GM10266 (cell line): ENCODE data around the gene SRGN.

Experiments used
- DNase-seq: peaks from one replicate; pipeline ENCODE4 v3.0.0; 2012; ENCODE audit errors: extremely low spot score
- TF ChIP-seq, protein P1 (sequence below): IDR thresholded peaks from 2 replicates; pipeline ENCODE4 v1.5.1; 2012; ENCODE audit warnings: mild to moderate bottlenecking, low read depth; ENCODE audit not compliant: control insufficient read depth, insufficient read depth; ENCODE audit errors: missing control alignments

SRGN gene

DNA sequence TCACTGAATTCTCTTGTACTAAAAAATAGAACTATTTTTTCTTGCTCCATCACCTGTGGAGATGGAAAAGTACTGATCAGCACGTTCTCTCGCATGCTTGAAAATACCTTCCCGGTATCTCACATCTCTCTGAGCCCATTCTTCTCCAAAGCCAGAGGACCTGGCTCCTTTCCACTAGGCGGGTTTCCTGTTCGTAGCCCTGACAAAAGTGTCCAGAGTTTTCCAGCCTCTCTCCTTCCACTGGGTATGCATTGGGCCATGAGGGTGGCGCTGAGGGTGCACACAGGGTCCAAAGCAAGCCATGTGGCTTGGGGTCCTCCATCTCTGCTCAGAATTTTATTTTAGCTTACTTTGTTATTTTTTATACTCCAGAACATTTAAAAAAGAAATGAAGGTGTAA lies 16.3 kb upstream of the SRGN start:
- DNase-seq, result no peak
- TF ChIP-seq, protein P1, sequence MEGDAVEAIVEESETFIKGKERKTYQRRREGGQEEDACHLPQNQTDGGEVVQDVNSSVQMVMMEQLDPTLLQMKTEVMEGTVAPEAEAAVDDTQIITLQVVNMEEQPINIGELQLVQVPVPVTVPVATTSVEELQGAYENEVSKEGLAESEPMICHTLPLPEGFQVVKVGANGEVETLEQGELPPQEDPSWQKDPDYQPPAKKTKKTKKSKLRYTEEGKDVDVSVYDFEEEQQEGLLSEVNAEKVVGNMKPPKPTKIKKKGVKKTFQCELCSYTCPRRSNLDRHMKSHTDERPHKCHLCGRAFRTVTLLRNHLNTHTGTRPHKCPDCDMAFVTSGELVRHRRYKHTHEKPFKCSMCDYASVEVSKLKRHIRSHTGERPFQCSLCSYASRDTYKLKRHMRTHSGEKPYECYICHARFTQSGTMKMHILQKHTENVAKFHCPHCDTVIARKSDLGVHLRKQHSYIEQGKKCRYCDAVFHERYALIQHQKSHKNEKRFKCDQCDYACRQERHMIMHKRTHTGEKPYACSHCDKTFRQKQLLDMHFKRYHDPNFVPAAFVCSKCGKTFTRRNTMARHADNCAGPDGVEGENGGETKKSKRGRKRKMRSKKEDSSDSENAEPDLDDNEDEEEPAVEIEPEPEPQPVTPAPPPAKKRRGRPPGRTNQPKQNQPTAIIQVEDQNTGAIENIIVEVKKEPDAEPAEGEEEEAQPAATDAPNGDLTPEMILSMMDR, result no peak

- DNase-seq, result no peak
- TF ChIP-seq, protein P1, result no peak
These were observed 14.9 kb upstream of the SRGN start for GRCh38 chr10:69073026-69073425.

GRCh38 chr10:69073736-69074364 lies 14.1 kb upstream of the SRGN start:
- DNase-seq, result no peak
- TF ChIP-seq, protein P1, result no peak

DNA sequence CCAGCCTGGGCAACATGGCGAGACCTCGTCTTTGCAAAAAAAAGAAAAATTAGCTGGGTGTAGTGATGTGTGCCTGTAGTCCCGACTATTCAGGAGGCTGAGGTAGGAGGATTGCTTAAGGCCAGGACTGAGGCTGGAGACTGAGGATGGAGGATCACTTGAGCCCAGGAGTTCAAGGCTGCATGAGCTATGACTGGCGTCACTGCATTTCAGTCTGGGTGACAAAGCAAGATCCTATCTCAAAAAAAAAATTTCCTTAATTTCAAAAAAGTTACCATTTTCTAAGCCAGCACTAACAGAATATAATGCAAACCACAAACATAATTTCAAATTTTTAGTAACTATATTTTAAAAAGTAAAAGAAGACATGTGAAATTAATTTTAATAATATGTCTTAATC lies 13.4 kb upstream of the SRGN start:
- TF ChIP-seq, protein P1, result no peak
- no peak for DNase-seq

- no peak for DNase-seq
- TF ChIP-seq, protein P1, result no peak
These were observed 12.5 kb upstream of the SRGN start for GRCh38 chr10:69075431-69075830.

DNA sequence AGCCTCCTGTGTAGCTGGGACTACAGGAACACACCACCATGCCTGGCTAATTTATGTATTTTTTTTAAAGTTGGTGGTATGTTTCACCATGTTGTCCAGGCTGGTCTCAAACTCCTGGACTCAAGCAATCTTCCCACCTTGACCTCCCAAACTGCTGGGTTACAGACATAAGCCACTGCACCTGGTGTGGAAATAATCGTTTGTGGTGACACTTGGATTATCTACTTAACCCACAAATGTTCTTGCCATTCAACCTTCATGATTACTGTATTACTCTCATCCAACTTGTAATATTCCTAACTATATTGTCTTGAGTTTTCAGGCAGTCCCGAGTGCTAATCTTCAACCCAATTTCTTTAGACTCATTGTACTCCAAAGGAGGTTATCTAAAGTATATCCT lies 9.6 kb upstream of the SRGN start:
- TF ChIP-seq, protein P1, result no peak
- no peak for DNase-seq

GRCh38 chr10:69080226-69080625 lies 7.7 kb upstream of the SRGN start:
- TF ChIP-seq, protein P1, result no peak
- DNase-seq, result no peak
